CD4-positive, alpha-beta T cell treated with Interleukin-6 for 4 hours (primary cell): ENCODE results near the gene TTC12.
A peak's percentile ranks its signal among the peaks of the same experiment; 100 is the strongest.

Source experiments
- DNase-seq: peaks from one replicate; pipeline ENCODE4 v3.0.0-alpha.2; 2020; ENCODE audit warnings: mixed read lengths

Gene TTC12, protein sequence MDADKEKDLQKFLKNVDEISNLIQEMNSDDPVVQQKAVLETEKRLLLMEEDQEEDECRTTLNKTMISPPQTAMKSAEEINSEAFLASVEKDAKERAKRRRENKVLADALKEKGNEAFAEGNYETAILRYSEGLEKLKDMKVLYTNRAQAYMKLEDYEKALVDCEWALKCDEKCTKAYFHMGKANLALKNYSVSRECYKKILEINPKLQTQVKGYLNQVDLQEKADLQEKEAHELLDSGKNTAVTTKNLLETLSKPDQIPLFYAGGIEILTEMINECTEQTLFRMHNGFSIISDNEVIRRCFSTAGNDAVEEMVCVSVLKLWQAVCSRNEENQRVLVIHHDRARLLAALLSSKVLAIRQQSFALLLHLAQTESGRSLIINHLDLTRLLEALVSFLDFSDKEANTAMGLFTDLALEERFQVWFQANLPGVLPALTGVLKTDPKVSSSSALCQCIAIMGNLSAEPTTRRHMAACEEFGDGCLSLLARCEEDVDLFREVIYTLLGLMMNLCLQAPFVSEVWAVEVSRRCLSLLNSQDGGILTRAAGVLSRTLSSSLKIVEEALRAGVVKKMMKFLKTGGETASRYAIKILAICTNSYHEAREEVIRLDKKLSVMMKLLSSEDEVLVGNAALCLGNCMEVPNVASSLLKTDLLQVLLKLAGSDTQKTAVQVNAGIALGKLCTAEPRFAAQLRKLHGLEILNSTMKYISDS

DNA sequence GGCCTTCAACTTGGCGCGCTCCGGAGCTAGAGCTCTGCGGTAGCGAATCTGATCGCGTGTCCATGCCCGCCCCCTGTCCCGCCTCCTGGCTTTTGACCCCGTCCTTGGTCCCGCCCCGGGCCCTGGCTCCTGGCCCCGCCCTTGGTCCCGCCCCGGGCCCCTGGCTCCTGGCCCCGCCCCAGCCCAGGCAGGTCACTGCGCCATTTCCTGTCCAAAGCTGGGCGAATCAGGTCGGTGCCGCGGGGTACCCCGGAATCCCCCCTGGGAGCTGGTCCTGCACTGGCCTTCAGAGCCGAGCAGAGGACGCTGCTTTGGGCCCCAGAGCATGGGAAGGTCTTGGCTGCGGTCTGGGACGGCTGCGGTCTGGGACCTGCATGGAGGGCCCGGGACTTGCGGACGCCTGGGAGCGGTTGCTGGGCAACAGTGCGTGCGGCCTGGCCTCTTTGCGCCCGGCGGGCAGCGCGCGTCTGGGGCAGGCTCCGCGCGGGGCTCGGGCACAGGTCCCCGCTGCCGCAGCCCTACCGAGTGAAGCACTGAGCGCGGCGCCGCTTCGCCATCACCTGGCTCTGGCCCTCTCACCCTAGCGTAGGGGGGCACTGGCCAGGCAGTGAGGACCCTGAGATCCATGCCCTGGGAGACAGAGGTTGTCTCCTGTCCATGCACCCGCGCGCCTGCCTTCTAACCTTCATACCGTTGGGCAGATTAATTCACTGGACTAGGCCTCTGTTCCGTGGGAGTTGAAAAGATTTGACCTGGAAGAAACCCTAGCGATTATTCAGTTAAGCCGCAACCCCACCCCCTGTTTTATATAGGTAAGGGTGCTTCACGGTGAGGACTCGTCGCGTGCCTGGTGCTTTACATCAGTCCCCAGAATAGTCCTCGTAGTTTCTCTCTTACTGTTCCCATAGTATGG lies at the start of gene TTC12:
TSS of gene TTC12 (plus strand) at position 195 of the 913 bp plus-strand sequence. CDS start 1,675 bp downstream, outside the sequence.
- peak; percentile 94 for DNase-seq

DNA sequence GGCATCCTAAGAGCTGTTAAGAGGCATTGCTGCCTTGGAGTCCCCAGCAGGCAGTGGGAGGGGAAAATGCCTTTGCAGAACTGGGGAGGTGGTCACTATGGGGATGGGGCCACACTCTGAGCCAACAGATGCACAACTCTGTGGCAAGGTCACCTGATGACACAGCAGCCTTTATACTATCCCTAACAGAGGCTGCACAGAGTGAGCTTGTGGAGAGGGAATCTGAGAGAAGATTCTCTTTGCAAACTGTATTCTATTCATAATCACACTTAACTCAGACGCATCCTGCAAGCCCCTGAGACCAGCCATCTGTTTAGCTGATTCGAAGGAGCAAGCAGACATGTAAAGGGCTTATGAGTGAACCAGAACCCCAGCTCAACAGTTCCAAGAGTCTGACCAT lies 49.0 kb upstream of the TTC12 start:
- DNase-seq, result no peak

DNA sequence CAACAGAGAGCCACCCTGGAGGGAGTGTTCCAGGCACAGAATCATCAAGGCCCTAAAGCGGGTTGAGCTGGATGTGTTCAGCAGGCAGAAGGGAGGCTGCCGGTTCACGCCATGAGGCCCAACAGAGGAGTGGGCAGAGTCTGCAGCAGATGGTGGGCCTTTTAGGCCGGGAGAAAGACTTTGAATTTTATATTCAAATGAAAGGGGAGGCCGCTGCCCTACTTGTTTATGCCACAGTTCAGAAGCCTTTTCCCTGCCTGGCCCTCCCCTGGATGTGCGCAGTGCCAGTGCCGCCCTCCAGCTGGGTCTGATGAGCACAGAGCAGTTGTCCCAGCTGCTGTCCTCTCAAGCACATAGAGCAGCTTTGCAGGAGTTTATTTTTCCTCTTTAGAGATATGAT lies 46.9 kb upstream of the TTC12 start:
- DNase-seq, result no peak

DNA sequence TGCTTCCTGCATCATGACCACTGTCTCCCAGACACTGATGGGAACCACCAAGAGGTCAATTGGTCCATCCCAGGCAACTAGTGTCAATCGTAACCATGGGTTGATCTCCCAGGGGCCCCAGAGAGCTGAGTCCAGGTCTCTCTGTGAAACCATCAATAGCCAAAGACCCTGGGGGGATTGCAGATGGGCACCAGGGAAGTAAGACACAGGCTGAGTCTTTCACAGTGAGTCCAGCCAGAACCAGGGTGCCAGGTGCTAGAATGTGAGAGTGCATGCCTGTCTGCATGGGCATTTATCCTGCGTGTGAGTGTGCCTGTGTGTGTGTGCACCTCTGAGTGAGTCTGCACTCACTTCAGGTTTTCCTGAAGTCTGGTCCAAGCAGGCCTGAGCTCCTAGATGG lies 45.3 kb upstream of the TTC12 start:
- no peak for DNase-seq

DNA sequence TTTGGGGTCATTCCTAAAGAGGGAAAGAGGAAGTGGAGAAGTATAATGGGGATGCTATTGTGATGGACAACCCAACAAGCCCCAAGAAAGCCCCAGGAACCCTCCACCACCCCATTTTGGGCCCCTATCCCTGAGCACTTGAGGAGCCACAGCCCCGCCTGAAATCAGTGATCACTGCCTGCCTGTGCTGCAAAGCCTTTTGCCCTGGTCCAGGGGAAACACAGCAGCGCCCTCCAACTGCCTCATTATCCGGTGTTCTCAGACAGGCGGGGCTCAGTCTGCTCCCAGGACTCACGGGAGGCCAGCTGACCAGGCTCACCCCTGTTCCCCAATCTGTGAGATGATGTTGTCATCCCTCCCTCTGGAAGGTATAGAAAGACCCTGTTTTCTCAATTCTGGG lies 44.7 kb upstream of the TTC12 start:
- no peak for DNase-seq

DNA sequence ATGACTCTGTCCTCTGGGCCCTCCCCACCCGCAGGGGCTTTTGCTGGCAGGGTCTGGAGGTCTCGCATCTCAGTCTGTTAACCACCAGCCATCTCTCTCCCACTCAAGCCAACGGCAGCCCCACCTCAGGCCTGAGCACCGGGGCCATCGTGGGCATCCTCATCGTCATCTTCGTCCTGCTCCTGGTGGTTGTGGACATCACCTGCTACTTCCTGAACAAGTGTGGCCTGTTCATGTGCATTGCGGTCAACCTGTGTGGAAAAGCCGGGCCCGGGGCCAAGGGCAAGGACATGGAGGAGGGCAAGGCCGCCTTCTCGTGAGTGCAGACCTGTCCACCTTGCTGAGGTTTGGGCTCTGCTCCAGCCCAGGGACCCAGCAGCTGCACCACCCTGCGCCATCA lies 44.3 kb upstream of the TTC12 start:
- DNase-seq, result no peak

DNA sequence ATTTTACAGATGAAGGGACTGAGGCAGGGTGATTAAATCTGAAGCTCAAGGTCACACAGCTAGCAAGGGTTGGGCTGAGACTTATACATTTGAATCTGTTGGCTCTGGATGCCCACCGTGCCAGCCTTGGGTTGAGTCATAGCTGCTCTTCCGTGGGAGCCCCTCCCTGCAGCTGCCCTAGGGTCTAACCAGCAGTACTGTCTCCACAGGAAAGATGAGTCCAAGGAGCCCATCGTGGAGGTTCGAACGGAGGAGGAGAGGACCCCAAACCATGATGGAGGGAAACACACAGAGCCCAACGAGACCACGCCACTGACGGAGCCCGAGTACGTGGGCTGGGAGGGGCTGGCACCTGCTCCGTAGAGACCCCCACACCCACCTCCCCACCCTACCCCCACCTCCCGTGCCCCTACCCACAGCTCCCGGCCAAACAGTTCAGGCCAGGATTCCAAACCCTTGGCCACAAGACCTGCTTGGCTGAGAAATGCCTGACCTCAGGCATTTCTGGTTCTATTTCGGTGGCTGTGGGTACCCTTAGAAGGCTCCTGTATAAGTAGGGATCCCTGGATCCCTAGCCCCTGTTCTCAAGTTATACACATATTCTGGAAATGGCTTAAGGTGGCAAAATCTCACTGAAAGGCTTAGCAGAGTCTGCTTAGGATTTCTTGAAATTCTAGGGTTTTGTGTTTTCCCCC lies 42.7 kb upstream of the TTC12 start:
- no peak for DNase-seq

DNA sequence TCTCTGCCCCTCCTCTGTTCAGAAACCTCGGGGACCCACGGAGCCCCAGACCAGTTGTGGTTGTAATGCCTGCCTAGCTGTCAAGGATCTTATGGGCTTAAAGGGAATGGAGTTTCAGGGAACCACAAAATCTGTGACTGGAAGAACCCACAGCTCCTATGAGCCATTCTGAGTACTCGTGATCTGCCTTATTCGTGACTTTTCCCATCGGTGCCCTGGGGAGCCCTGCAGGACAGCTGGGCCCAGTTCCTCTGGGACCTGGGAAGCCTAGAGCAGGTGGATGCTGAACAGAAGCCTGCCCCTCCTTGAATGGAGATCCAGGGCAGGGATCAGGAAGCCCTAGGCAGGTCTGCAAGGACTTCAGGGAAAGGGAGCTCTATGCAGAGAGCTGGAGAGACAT lies 42.1 kb upstream of the TTC12 start:
- no peak for DNase-seq

DNA sequence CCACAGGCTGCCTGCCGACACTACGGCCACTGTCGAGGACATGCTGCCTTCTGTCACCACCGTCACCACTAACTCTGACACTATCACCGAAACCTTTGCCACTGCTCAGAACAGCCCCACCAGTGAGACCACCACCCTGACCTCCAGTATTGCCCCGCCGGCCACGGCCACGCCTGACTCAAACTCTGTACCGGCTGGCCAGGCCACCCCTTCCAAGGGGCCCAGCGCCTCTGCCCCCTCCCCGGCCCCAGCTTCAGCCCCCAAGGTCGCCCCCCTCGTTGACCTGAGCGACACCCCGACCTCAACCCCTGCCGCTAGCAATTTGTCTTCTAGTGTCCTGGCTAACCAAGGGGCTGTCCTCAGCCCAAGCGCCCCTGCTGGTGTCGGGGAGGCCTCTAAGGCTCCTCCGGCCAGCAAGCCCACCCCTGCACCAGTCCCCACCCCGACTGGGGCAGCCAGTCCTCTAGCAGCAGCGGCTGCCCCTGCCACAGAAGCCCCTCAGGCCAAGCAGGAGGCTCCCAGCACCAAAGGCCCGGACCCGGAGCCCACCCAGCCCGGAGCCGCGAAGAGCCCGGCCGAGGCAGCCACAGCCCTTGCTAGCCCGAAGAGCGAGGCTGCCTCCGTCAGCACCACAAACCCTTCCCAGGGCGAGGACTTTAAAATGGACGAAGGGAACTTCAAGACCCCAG lies 41.3 kb upstream of the TTC12 start:
- no peak for DNase-seq

DNA sequence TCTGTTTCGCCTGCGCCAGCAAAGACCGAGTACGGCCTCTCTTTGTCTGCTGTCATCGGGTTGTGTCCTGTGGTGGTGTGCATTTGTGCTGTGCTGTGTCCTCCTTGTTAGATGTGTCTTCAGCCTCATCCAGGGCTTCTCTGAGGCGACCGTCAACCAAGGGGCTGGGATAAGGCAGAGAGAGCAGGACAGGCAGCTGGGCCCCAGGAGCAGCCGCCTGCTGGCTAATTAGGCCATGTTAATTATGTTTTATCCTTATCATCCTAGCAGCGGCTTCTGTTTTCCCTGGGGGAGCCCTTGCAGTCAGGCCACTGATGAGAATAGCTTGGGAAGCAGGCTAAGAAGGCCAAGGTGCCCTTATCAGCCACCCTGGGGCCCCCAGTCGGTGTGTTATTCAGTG lies 40.7 kb upstream of the TTC12 start:
- no peak for DNase-seq

DNA sequence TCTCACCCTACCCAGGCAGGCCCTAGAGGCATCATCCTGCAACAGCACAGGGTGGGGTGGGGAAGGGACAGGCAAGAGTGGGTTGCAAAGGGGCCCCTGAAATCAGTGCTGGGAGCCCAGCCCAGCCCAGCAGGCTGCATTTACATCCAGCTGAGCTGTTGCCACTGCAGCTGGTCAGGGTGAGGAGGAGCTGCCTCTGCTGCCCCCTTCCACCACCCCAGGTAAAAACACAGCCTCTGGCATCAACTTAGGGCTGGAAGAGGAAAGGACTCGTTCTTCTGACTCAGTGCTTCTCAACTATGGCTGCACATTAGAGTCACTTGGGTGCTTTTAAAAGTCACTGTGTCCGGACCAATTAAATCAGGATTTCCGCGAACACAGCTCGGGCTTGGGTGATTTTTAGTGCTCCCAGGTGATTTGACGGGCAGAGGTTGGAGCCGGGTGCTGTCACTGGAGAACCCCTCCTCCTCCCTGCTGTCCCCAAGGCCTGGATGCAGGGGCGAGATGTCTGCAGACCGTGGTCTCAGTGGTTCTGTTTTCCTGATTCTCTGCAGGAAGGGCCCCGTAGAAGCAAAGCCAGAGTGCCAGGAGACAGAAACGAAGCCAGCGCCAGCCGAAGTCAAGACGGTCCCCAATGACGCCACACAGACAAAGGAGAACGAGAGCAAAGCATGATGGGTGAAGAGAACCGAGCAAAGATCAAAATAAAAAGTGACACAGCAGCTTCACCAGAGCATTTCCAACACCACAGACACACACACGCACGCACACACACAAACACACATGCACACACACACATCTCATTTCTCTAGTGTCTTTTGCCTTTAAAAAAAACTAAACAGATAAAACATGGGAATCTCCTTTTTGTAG lies 39.4 kb upstream of the TTC12 start:
- no peak for DNase-seq

DNA sequence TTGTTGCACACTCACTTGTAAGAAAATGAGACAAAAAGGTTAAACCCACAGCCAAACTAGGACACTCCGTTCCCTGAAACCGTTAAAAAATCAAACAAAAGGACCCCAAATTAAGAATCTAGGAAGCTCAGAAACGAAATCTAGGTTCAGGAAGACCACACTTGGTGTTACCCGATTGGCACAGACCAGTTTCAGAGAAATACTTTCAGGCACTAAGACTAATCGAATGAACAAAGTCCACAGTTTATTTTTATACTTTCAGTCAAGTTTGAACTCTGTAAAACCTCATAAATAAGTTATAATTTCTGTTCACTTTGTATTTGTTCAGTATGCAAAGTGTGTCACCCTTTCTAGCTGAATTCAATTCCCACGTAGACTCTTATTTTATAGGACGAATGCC lies 38.8 kb upstream of the TTC12 start:
- no peak for DNase-seq

DNA sequence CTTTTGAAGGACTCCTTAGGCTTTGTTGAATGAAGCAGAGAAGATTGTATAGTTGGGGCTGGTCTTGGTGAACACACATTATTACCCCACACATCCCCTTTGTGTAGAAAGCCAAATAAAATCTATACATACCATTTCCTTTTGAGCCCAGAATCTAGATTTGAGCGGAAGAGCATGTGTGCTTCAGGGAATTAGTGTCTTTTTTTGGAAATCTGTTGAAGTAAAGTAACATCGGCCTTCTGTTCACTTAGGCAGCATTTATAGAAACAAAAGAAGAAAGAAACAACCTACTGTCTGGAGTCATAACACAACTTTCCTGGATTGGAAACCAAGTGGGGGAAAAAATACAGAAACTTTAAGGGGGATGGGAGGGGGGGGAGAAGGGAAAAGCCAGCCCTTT lies 37.9 kb upstream of the TTC12 start:
- no peak for DNase-seq

DNA sequence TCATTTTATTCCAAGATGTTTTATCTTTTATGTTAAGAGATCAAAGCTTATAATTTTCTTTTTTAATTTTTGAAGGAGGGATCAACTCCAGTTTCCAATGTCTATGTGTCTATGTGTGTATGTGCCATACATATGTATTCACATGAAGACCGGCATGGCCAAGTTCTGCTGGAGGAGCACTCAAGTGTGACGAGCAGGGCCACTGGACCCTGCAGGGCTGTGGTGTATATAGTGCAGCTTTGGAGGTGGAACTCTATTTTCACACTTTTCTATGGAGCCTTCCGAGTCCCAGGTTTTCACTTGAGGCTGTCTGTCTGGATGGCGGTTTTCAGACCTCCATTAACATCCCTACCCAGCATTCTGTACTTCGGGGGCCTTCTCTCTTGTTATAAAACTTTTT lies 36.5 kb upstream of the TTC12 start:
- DNase-seq, result no peak

DNA sequence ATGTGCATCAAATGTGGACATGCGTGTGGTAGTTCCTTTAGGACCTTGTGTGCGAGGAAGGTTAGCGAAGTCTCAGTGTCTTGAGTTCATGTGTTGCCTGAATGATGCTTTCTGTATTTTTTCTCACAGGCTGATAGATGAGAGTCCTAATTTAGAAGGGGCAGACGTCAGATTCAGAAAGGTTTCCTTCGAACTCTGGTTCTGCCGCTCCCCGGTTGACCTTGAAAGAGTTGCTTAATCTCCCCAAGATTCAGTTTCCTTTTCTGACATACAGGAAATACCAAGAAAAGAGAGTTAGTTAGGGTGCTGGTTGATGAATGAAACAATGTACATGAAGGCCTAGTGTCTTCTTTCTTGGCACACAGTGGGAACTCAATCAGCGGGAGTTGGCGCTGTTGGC lies 35.9 kb upstream of the TTC12 start:
- no peak for DNase-seq

DNA sequence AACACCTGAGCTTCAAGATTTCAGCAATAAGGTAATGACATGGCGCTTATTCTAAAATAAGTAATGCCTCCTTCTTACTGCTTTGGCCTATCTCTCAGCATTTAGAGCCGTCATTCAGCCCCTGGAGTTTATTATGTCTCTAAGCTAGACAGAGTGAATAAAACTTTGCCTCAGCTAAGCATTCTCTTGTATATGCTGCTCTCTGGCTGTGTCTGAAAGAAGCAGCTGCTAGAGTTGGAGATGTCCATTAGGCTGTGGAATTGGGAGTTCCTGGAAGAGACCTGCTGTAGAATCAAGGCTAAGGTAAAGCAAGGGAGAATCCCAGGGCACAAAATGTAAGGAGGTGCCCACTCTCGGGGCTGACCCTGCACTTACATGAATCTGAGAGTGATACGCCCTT lies 35.5 kb upstream of the TTC12 start:
- no peak for DNase-seq

DNA sequence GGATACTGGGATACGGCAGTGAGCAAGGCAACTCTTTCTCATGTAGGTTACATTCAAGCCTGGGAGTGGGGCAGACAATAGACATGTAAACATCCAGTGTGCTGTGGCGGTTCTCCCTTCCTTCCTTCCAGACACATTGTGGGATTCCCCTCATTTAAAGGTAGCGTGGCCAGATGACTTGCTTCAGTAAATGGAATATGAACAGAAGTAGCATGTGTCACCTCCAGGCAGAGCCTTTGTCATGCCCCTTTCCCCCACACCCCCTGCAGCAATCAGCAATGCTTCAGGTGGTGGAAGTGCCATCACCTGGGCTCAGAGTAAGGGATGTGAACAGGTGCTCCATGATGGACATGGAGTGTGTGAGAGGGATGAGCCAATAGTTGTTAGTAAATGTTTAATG lies 34.8 kb upstream of the TTC12 start:
- no peak for DNase-seq

DNA sequence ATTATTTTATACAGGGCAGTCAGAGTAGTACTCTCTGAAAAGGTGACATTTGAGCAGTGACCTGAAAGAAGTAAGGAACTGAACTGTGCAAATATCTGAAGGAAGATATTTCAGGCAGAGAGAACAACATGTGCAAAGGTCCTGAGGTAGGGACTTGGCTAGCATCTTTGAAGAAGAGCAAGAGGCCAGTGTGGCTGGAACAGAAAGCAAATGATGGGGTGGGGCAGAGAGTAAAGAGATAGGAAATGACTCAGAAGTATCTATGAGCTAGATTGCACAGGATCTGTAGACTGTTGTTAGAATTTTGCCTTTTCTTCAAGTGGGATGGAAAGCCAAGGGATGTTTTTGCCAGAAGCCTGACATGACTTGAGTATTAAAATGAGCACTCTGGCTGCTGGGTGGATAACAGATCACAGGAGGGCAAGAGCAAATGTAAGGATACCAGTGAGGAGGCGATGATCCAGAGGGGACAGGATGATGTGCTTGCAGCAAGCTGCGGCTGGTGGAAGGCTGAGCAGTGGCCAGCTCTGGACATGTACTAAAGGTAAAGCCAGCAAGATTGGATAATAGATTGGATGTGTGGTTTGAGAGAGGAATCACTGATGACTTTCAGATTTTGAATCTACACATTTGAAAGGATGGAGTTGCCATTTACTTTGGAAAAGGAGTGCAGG lies 33.2 kb upstream of the TTC12 start:
- no peak for DNase-seq

DNA sequence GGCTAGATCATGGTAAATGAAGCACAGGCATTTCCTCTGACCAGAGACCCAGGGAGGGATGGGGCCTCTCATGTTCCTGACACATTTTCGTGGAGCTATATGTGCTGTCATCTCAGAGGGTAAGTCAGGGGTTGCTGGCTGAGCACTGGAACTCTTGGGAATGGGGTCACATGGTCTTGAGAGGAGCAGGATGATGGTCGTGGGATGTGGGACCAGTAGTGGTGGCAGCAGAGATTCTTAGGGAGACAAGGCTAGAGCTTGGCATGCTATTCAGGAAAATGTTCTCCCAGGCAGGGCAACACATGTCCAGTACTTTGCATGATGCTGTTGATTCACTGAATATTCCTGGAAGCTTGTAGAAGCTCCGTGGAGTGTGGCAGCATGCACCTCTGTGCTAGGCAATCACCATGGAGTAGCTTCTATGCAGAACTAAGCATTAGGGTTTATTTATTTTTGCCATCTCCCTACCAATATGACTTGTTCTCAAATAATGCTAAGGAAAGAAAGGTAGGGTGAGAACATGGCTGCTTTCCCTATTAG lies 31.4 kb upstream of the TTC12 start:
- no peak for DNase-seq

DNA sequence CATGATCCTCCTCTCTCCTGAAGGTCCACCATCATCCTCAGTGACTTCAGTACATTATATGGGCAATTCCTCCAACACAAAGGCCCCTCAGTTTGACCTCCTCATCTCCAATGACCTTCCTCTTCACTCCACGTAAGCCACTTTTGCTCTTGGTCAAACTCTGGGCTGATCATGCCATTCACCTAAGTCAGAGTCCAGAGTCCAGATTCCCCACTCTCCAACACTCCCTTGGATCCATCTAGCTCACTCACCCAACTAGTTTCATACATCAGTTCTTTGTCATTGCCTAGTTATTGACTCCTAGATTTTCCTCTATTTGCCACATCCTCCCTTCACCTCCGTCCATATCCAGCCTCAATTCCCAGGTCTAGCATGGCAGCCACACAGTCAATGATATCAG lies 30.5 kb upstream of the TTC12 start:
- no peak for DNase-seq
